Right cardiac atrium (tissue), 5 donors: ENCODE measurements around the gene NFIC. TPM values are rescaled to one million over a fixed set of nuclear protein-coding genes. Genes with fewer than 3 reads are reported as not detected.
A peak's percentile ranks its signal among the peaks of the same experiment; 100 is the strongest.
"Not testable (repeated sequence)": the region's sequence is repeated elsewhere in the genome, so short reads cannot be mapped to it uniquely, and the experiment has no call there.

Experiments
- ATAC-seq, 2 donors: fragments of 200-7000 bp; cut with Tn5 transposase; one replicate each; pipeline versions ENCODE4 v1.8.0 to v1.9.1; 2020; ENCODE audit warnings: moderate library complexity in 2 of 2, mild to moderate bottlenecking in 1 of 2
- DNase-seq, 3 donors: peaks; one replicate each; pipeline ENCODE4 v3.0.0-alpha.2; 2020
- H3K27ac ChIP-seq: one replicate; pipeline ENCODE4 v1.5.1; 2013; ENCODE audit warnings: mild to moderate bottlenecking, low read length, control low read depth, moderate library complexity
- H3K27me3 ChIP-seq: one replicate; pipeline ENCODE4 v1.6.1; 2013; ENCODE audit not compliant: control insufficient read depth, insufficient read depth
- H3K4me1 ChIP-seq: one replicate; pipeline ENCODE4 v1.6.1; 2013; ENCODE audit warnings: low read length; ENCODE audit not compliant: control insufficient read depth, insufficient read depth
- H3K4me3 ChIP-seq: one replicate; pipeline ENCODE4 v1.5.1; 2013; ENCODE audit warnings: low read length, control low read depth
- H3K9me3 ChIP-seq: one replicate; pipeline ENCODE4 v1.6.1; 2013; ENCODE audit warnings: low read length; ENCODE audit not compliant: control insufficient read depth
- WGBS: extraction: QIAGEN DNeasy Blood & Tissue Kit; methylation state at CpG from one replicate; pipeline ENCODE4 v1.1.7; 2013; 5-methylcytosine and 5-hydroxymethylcytosine counted together
- intact Hi-C, 4 donors: fragments of 100-400 bp; cut with DNase I; formaldehyde crosslinking; loops; one replicate each; pipeline versions ENCODE4 v1.11.0 to v1.14.0; 2022 to 2023
- polyA plus RNA-seq: library from polyadenylated mRNA; stranded (reverse); fragments of 200-250 nt; gene quantifications from one replicate; pipeline ENCODE4 v1.2.3, GENCODE V29; 2013
- total RNA-seq, 4 donors: library from RNA; stranded (reverse); fragmentation: NEBNext Ultra II Directional; extraction: Animal tissue kit (Norgen Biotek cat#: 25700); gene quantifications; one replicate each; pipeline ENCODE4 v1.2.1, GENCODE V29; 2021
- donor health status: healthy with polysubstance abuse.
- donor health status: DM: no; HTN: yes; CAD: no.
- donor health status: DM: no; HTN: no; CAD: no.
- donor health status: DM: no; HTN: yes; CAD: no; lungs with severe emphysema.
- donor health status: DM: yes; HTN: yes; CAD: no.

Gene NFIC
- total and polyA plus RNA-seq, 5 donors: 175 to 223 (median 186) TPM

GRCh38 chr19:3433805-3434540 lies 67.6 kb downstream of the NFIC start:
- H3K27me3 ChIP-seq: no peaks in the 10 kb centered on the region
- peak overlapping the region; percentile 93 for H3K27ac ChIP-seq
- no peaks in the 10 kb centered on the region for H3K4me1 ChIP-seq
- intact Hi-C loops: loop anchor here in 2 of 4 donors (5.0 kb wide), 2 partner anchors 33 to 107 kb away; no protein-coding TSS in a partner anchor
- no peak for ATAC-seq
- H3K9me3 ChIP-seq: no peaks in the 10 kb centered on the region
- no peak overlapping the region for H3K4me3 ChIP-seq
- DNase-seq: no peak
- 95% methylated on average over 11 of the region's 11 CpGs for WGBS

- intact Hi-C loops: loop anchor here in 2 of 4 donors (5.0 kb wide), 2 partner anchors 32 to 108 kb away; no protein-coding TSS in a partner anchor
Observed at GRCh38 chr19:3434630-3435553, 68.5 kb downstream of the NFIC start.

GRCh38 chr19:3440082-3440481 lies 73.7 kb downstream of the NFIC start:
- Histone ChIP-seq H3K27ac (no peak overlapping the region), H3K9me3 (no peaks in the 10 kb centered on the region), H3K27me3 (no peaks in the 10 kb centered on the region), H3K4me1 (peaks cover 10% of the 10 kb centered on the region), H3K4me3 (no peak overlapping the region)
- WGBS: 74% methylated on average over 13 of the region's 13 CpGs
- no peak for ATAC-seq
- peak in 2 of 3 donors; percentile 76 to 82 for DNase-seq
- intact Hi-C loops: no loop called here

More at GRCh38 chr19:3434630-3435553, 68.5 kb downstream of the NFIC start:
- H3K9me3 ChIP-seq: no peaks in the 10 kb centered on the region
- peak overlapping the region; percentile 93 for H3K27ac ChIP-seq
- ATAC-seq (peak; percentile 96), DNase-seq (peak; percentile 98 to 99 (median 99))
- H3K27me3 ChIP-seq: no peaks in the 10 kb centered on the region
- WGBS: 3% methylated on average over 67 of the region's 67 CpGs
- no peaks in the 10 kb centered on the region for H3K4me1 ChIP-seq
- H3K4me3 ChIP-seq: peak overlapping the region; percentile 23

GRCh38 chr19:3441089-3441985 lies 75.0 kb downstream of the NFIC start:
- no peaks in the 10 kb centered on the region for H3K9me3 ChIP-seq
- peaks cover 12% of the 10 kb centered on the region for H3K4me1 ChIP-seq
- DNase-seq (peak in 2 of 3 donors; percentile 55 to 59), ATAC-seq (peak in 1 of 2 donors; percentile 3)
- no peak overlapping the region for H3K4me3 ChIP-seq
- intact Hi-C loops: no loop called here
- H3K27ac ChIP-seq: no peak overlapping the region
- H3K27me3 ChIP-seq: no peaks in the 10 kb centered on the region
- 70% methylated on average over 25 of the region's 25 CpGs for WGBS

- 64% methylated on average over 14 of the region's 14 CpGs for WGBS
- Histone ChIP-seq H3K4me3 (no peak overlapping the region), H3K9me3 (no peaks in the 10 kb centered on the region), H3K4me1 (peaks cover 12% of the 10 kb centered on the region), H3K27me3 (no peaks in the 10 kb centered on the region), H3K27ac (no peak overlapping the region)
- intact Hi-C loops: no loop called here
- DNase-seq (no peak), ATAC-seq (no peak)
Observed at GRCh38 chr19:3441986-3442329, 75.6 kb downstream of the NFIC start.

GRCh38 chr19:3442487-3443071 lies 76.2 kb downstream of the NFIC start:
- no peak for ATAC-seq
- H3K9me3 ChIP-seq: no peaks in the 10 kb centered on the region
- intact Hi-C loops: no loop called here
- H3K27me3 ChIP-seq: no peaks in the 10 kb centered on the region
- H3K27ac ChIP-seq: no peak overlapping the region
- no peak overlapping the region for H3K4me3 ChIP-seq
- peak in 1 of 3 donors; percentile 51 for DNase-seq
- WGBS: 84% methylated on average over 15 of the region's 15 CpGs
- peaks cover 12% of the 10 kb centered on the region for H3K4me1 ChIP-seq

- intact Hi-C loops: no loop called here
- no peaks in the 10 kb centered on the region for H3K9me3 ChIP-seq
- no peak overlapping the region for H3K4me3 ChIP-seq
- 26% methylated on average over 33 of the region's 33 CpGs for WGBS
- peaks cover 12% of the 10 kb centered on the region for H3K4me1 ChIP-seq
- no peaks in the 10 kb centered on the region for H3K27me3 ChIP-seq
- DNase-seq (peak; percentile 73 to 90 (median 88)), ATAC-seq (peak; percentile 82 to 85)
- H3K27ac ChIP-seq: peak overlapping the region; percentile 76
Observed at GRCh38 chr19:3443840-3444694, 77.7 kb downstream of the NFIC start.

- Histone ChIP-seq H3K4me1 (peaks cover 12% of the 10 kb centered on the region), H3K9me3 (no peaks in the 10 kb centered on the region), H3K27me3 (no peaks in the 10 kb centered on the region), H3K27ac (no peak overlapping the region), H3K4me3 (no peak overlapping the region)
- DNase-seq: no peak
- intact Hi-C loops: no loop called here
- 53% methylated on average over 24 of the region's 24 CpGs for WGBS
- peak; percentile 1 for ATAC-seq
Observed at GRCh38 chr19:3444695-3445234, 78.4 kb downstream of the NFIC start.

GRCh38 chr19:3446657-3447056 lies 80.3 kb downstream of the NFIC start:
- 91% methylated on average over 4 of the region's 4 CpGs for WGBS
- DNase-seq, H3K27me3 ChIP-seq, H3K4me3 ChIP-seq, intact Hi-C loops, H3K9me3 ChIP-seq, H3K27ac ChIP-seq, ATAC-seq: not testable (repeated sequence)
- H3K4me1 ChIP-seq: peaks cover 12% of the 10 kb centered on the region
